HepG2 (cell line): Measurements from ENCODE around the gene EPHA4. TPM values are rescaled to one million over a fixed set of nuclear protein-coding genes. Genes with fewer than 3 reads are reported as not detected.

ENCODE experiments used
- EEA1 ChIP-seq: sonication (generic); formaldehyde crosslinking; IDR thresholded peaks from 2 replicates; pipeline ENCODE4 v1.5.1; 2020; ENCODE audit warnings: mild to moderate bottlenecking, missing genetic modification reagents, borderline replicate concordance
- FOXO1 ChIP-seq: sonication (generic); formaldehyde crosslinking; IDR thresholded peaks from 2 replicates; pipeline ENCODE4 v1.4.0; 2020; ENCODE audit warnings: missing genetic modification reagents
- IKZF4 ChIP-seq: sonication (generic); formaldehyde crosslinking; IDR thresholded peaks from 2 replicates; pipeline ENCODE4 v1.5.1; 2020; ENCODE audit warnings: borderline replicate concordance, mild to moderate bottlenecking, low read depth, missing genetic modification reagents; ENCODE audit errors: not compliant biosample characterization
- PAX8 ChIP-seq: sonication (generic); formaldehyde crosslinking; IDR thresholded peaks from 2 replicates; pipeline ENCODE4 v1.8.0; 2022; ENCODE audit warnings: mild to moderate bottlenecking, missing genetic modification reagents, borderline replicate concordance
- SMAD1 ChIP-seq: sonication (generic); formaldehyde crosslinking; IDR thresholded peaks from 2 replicates; pipeline ENCODE4 v1.4.0; 2020; ENCODE audit warnings: missing genetic modification reagents, low read depth, mild to moderate bottlenecking, borderline replicate concordance
- SRY ChIP-seq: sonication (generic); formaldehyde crosslinking; IDR thresholded peaks from 2 replicates; pipeline ENCODE4 v1.8.0; 2022; ENCODE audit warnings: mild to moderate bottlenecking, missing genetic modification reagents
- TOE1 ChIP-seq: sonication (generic); formaldehyde crosslinking; IDR thresholded peaks from 2 replicates; pipeline ENCODE4 v1.4.0; 2020; ENCODE audit warnings: mild to moderate bottlenecking, missing genetic modification reagents
- ZNF607 ChIP-seq: sonication (generic); formaldehyde crosslinking; IDR thresholded peaks from 2 replicates; pipeline ENCODE4 v1.5.1; 2020; ENCODE audit warnings: missing genetic modification reagents, mild to moderate bottlenecking, borderline replicate concordance
- polyA plus RNA-seq, 8 experiments: library from polyadenylated mRNA; depleted of rRNA in 3 of 8; stranded (reverse) in 7 of 8; unstranded in 1 of 8; fragments of >200 nt; fragmentation: Illumina TruSeq in 4 of 8; extraction: Trizol in 4 of 8; gene quantifications; 2 replicates each; pipeline versions ENCODE4 v1.2.1 to v1.2.3, GENCODE V29; 2011 to 2016; ENCODE audit warnings: low read depth in 4 of 8, missing spikeins in 1 of 8, mixed read lengths in 1 of 8; ENCODE audit not compliant: insufficient read depth in 1 of 8
- total RNA-seq, 5 experiments: library from RNA; depleted of rRNA; stranded (reverse); fragments of >200 nt; fragmentation: Illumina TruSeq; extraction: Trizol; gene quantifications; 2 replicates each; pipeline ENCODE4 v1.2.3, GENCODE V29; 2016; ENCODE audit warnings: low read depth in 1 of 5
- TF ChIP-seq, protein P1 (sequence below): sonication (generic); formaldehyde crosslinking; IDR thresholded peaks from 2 replicates; pipeline ENCODE4 v1.5.0; 2020; ENCODE audit warnings: mild to moderate bottlenecking, missing genetic modification reagents
- TF ChIP-seq, protein P2 (sequence below): sonication (generic); formaldehyde crosslinking; IDR thresholded peaks from 2 replicates; pipeline ENCODE4 v1.5.0; 2020; ENCODE audit warnings: missing genetic modification reagents
- TF ChIP-seq, protein P3 (sequence below): sonication (generic); formaldehyde crosslinking; IDR thresholded peaks from 2 replicates; pipeline ENCODE4 v1.8.0; 2022; ENCODE audit warnings: missing genetic modification reagents, mild to moderate bottlenecking, moderate library complexity, borderline replicate concordance
- TF ChIP-seq, protein P4 (sequence below): IDR thresholded peaks from 2 replicates; pipeline ENCODE4 v1.6.1; 2016; ENCODE audit warnings: missing genetic modification reagents, missing compliant biosample characterization

The EPHA4 gene
- total and polyA plus RNA-seq, 2 of the 13 experiments (the other 11 are each of a cell fraction or from before 2014, with no cell fraction given) = not detected

DNA sequence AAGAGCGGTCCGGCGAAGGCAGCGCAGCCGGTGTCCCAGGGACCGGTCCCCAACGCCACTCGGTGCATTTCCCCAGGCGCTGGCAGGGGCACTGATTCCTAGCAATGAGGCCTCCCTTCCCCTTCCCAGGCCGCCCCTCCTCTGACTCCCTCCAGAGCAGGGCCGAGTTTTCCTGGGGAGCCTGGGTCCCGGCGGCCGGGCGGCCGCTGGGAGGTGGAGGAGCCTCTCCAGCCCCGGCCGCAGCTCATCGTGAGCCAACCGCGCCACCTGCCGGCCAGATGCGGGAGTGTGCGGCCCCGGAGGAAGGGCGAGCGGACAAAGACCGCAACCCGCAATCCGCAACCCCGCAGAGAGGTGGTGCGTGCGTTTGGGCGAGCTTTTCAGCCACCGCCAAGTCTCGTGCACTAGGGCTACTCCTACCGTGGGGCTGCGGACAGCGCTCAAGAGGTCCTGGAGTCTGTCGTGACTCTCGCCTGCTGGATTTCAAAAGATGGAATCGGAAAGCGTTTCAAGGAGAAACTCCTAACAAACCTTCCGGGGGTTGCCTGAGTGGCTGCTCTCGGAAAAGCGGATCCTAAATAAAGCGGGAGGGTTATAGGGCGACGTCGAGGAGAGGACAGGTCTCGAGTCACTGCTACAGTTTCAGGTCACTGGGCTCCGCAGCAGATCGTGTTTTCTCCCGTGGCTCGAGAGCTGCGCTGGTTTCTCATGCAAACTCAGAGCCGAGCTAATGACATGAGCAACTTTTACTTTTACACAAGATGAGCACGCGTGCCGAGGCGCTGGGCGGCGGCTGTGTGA, 1.5 kb upstream of the EPHA4 start (continued):
- TF ChIP-seq, protein P1, sequence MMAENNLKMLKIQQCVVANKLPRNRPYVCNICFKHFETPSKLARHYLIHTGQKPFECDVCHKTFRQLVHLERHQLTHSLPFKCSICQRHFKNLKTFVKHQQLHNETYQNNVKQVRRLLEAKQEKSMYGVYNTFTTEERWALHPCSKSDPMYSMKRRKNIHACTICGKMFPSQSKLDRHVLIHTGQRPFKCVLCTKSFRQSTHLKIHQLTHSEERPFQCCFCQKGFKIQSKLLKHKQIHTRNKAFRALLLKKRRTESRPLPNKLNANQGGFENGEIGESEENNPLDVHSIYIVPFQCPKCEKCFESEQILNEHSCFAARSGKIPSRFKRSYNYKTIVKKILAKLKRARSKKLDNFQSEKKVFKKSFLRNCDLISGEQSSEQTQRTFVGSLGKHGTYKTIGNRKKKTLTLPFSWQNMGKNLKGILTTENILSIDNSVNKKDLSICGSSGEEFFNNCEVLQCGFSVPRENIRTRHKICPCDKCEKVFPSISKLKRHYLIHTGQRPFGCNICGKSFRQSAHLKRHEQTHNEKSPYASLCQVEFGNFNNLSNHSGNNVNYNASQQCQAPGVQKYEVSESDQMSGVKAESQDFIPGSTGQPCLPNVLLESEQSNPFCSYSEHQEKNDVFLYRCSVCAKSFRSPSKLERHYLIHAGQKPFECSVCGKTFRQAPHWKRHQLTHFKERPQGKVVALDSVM = peak; percentile 22; the same call in 1 of the 2 replicates
- TF ChIP-seq IKZF4 (CRISPR knock-in tag) = no peak
- peak; percentile 55; the same call in 1 of the 2 replicates for TF ChIP-seq TOE1
- TF ChIP-seq, protein P2, sequence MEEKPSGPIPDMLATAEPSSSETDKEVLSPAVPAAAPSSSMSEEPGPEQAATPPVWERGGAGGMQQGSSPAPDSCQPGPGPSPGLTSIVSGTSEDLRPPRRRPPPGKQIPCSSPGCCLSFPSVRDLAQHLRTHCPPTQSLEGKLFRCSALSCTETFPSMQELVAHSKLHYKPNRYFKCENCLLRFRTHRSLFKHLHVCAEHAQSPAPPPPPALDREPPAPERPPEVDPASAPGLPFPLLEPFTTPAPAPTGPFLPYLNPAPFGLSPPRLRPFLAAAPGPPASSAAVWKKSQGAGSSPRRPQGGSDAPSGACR (CRISPR knock-in tag) = 0 out of 2 replicates have a peak, but pooled peaks have one; percentile 42
- no peak for TF ChIP-seq FOXO1 (CRISPR knock-in tag)
- TF ChIP-seq, protein P3, sequence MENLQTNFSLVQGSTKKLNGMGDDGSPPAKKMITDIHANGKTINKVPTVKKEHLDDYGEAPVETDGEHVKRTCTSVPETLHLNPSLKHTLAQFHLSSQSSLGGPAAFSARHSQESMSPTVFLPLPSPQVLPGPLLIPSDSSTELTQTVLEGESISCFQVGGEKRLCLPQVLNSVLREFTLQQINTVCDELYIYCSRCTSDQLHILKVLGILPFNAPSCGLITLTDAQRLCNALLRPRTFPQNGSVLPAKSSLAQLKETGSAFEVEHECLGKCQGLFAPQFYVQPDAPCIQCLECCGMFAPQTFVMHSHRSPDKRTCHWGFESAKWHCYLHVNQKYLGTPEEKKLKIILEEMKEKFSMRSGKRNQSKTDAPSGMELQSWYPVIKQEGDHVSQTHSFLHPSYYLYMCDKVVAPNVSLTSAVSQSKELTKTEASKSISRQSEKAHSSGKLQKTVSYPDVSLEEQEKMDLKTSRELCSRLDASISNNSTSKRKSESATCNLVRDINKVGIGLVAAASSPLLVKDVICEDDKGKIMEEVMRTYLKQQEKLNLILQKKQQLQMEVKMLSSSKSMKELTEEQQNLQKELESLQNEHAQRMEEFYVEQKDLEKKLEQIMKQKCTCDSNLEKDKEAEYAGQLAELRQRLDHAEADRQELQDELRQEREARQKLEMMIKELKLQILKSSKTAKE (CRISPR knock-in tag) = no peak
- TF ChIP-seq PAX8 (CRISPR knock-in tag) = no peak
- no peak for TF ChIP-seq ZNF607 (CRISPR knock-in tag)
- TF ChIP-seq SRY (CRISPR knock-in tag) = peak; percentile 45; the same call in 1 of the 2 replicates
- TF ChIP-seq SMAD1 = peak; percentile 76; the same call in 1 of the 2 replicates
- TF ChIP-seq EEA1 (CRISPR knock-in tag) = no peak; the same call in 1 of the 2 replicates
- TF ChIP-seq, protein P4, sequence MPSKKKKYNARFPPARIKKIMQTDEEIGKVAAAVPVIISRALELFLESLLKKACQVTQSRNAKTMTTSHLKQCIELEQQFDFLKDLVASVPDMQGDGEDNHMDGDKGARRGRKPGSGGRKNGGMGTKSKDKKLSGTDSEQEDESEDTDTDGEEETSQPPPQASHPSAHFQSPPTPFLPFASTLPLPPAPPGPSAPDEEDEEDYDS (CRISPR knock-in tag) = no peak
